Bronchial epithelial cell (primary cell): ENCODE data around the gene ADAMTS14. TPM values are rescaled to one million over a fixed set of nuclear protein-coding genes. Genes with fewer than 3 reads are reported as not detected.
"Not testable (repeated sequence)": the region's sequence is repeated elsewhere in the genome, so short reads cannot be mapped to it uniquely, and the experiment has no call there.

Experiments used
- DNase-seq: peaks from one replicate; pipeline ENCODE4 v3.0.0-alpha.2; 2010; ENCODE audit warnings: low read depth
- FAIRE-seq: peaks from 2 replicates; lab custom pipeline; 2011; peaks lifted over from hg19 to GRCh38; lab: Jason Lieb, UNC
- H3K27me3 ChIP-seq: 2 replicates; pipeline ENCODE4 v1.5.1; 2011; ENCODE audit warnings: low read length; ENCODE audit not compliant: control insufficient read depth, insufficient read depth
- H3K36me3 ChIP-seq: 2 replicates; pipeline ENCODE4 v1.5.1; 2011; ENCODE audit warnings: low read length; ENCODE audit not compliant: control insufficient read depth, insufficient read depth
- H3K4me3 ChIP-seq: 2 replicates; pipeline ENCODE4 v1.5.1; 2011; ENCODE audit warnings: mild to moderate bottlenecking, low read depth, low read length, control low read depth
- CTCF ChIP-seq: IDR thresholded peaks from 2 replicates; pipeline ENCODE4 v1.5.1; 2011; ENCODE audit warnings: mild to moderate bottlenecking, moderate library complexity, low read length, control low read depth, inconsistent platforms; ENCODE audit not compliant: insufficient read depth, severe bottlenecking
- total RNA-seq: library from RNA; depleted of rRNA; stranded (reverse); fragments of >200 nt; gene quantifications from 2 replicates; pipeline ENCODE4 v1.2.1, GENCODE V29; 2014

The ADAMTS14 gene
- total RNA-seq, 1 donor from 2014 or later = 0.26 TPM

GRCh38 chr10:70662362-70663220, 9.7 kb upstream of the ADAMTS14 start:
- DNase-seq (no peak), FAIRE-seq (no peak)
- H3K36me3 ChIP-seq = no peaks in the 10 kb centered on the region
- no peak overlapping the region for H3K4me3 ChIP-seq
- H3K27me3 ChIP-seq = no peaks in the 10 kb centered on the region
- TF ChIP-seq CTCF = no peak

GRCh38 chr10:70663458-70664409, 8.6 kb upstream of the ADAMTS14 start:
- DNase-seq = peak; percentile 20

DNA sequence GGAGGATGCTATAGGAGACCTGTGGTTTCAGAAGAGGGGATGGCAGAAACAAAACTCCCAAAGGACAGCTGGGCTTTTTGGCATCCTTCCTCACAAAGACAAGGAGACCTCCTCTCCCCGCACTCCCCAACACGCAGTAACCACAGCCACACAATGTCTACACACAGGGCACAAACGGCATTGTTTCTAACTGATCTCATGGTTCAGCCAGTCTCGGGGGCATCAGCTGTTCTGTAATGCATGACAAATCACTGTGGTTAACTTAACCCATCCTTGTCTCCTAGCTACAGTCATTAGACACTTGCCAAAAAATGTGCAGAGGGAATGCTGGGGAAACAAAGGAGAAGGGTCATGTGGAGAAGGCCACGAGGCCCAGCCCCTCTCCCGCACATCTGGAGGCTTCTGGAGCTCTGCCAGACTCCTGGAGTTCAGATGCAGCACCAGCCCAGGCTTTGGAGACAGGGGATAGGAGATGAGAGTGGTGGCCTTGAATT, 7.6 kb upstream of the ADAMTS14 start:
- Histone ChIP-seq H3K4me3 (no peak overlapping the region), H3K36me3 (no peaks in the 10 kb centered on the region), H3K27me3 (peaks cover 3% of the 10 kb centered on the region)
- peak; percentile 85 for DNase-seq
- TF ChIP-seq CTCF = no peak
- no peak for FAIRE-seq

More at GRCh38 chr10:70663458-70664409, 8.6 kb upstream of the ADAMTS14 start:
- H3K4me3 ChIP-seq, FAIRE-seq, H3K36me3 ChIP-seq, H3K27me3 ChIP-seq: not testable (repeated sequence)

- Histone ChIP-seq H3K4me3 (no peak overlapping the region), H3K36me3 (no peaks in the 10 kb centered on the region), H3K27me3 (peaks cover 11% of the 10 kb centered on the region)
- TF ChIP-seq CTCF = no peak
- no peak for DNase-seq
- no peak for FAIRE-seq
Observed at GRCh38 chr10:70666960-70667798, 5.1 kb upstream of the ADAMTS14 start.

GRCh38 chr10:70667818-70668217, 4.5 kb upstream of the ADAMTS14 start:
- not testable (repeated sequence) for H3K4me3 ChIP-seq, DNase-seq, FAIRE-seq, H3K36me3 ChIP-seq
- H3K27me3 ChIP-seq = peaks cover 12% of the 10 kb centered on the region

- Histone ChIP-seq H3K27me3 (peaks cover 17% of the 10 kb centered on the region), H3K36me3 (no peaks in the 10 kb centered on the region), H3K4me3 (no peak overlapping the region)
- FAIRE-seq (no peak), DNase-seq (peak; percentile 27)
- TF ChIP-seq CTCF = no peak
Observed at GRCh38 chr10:70668454-70668970, 3.8 kb upstream of the ADAMTS14 start.
